Measurements from ENCODE around the gene TXNDC12.

The TXNDC12 gene

GRCh38 chr1:51973587-51974474, 81.2 kb downstream of the TXNDC12 start:
- WGBS, 2 experiments (ENCODE audit: insufficient coverage in 2 of 2) = 100% methylated on average over 1 of the region's 1 CpG
- Histone ChIP-seq H3K4me3 (ENCODE audit: extremely low read depth, insufficient read depth, low read length, poor library complexity, severe bottlenecking) (no peak overlapping the region), H3K36me3 (ENCODE audit: control insufficient read depth, insufficient read depth, low read length) (peaks cover 19% of the 10 kb centered on the region), H3K4me1 (ENCODE audit: control insufficient read depth, insufficient read depth, low read length, poor library complexity, severe bottlenecking) (peaks cover 29% of the 10 kb centered on the region), H3K9me3 (ENCODE audit: control insufficient read depth, low read length) (no peaks in the 10 kb centered on the region), H3K27ac (ENCODE audit: low read depth, low read length, severe bottlenecking) (no peak overlapping the region)
